Smooth muscle cell of the brain vasculature (primary cell): ENCODE measurements around the gene DUSP22.
"Not testable (repeated sequence)": the region's sequence is repeated elsewhere in the genome, so short reads cannot be mapped to it uniquely, and the experiment has no call there.

Source experiments
- DNase-seq: peaks from one replicate; pipeline ENCODE4 v3.0.0-alpha.2; 2012; ENCODE audit warnings: low read depth, low spot score

The DUSP22 gene

DNA sequence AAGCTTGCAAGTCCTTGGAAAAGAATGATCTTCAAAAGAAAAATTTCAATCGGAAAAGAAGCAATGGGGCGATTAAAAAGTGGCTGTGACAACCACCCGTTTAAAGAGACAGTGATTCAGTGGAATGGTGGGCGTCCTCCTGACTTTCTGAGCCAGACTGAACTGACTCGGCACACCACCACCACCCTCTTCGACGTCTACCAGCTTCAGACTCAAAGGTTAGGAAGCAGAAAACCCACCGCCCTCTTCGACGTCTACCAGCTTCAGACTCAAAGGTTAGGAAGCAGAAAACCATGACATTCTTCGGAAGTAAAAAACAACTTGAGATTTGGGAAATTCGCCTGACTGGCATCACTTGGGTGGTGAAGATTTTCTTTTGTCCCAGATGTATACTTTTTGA is 71.0 kb downstream of the DUSP22 start:
- DNase-seq = no peak

DNA sequence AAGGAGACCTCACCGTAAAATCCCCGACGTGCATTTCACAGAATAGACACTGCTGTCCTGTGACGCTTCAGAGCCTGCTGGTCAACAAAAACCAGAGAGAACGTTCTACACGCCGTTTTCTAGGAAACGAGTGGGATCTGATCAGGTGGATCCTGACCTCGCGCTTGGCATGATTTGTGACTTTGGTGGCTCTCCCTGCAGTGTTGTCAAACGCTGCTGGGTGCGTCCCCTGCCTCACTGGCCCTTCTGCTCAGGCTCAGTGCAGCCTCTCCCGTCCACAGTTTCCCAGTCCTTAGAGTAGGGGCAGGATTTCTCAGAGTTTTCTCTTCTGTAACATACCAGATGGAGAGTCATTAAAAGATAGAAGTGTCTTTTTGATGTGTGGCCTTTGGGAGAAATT is 71.6 kb downstream of the DUSP22 start:
- DNase-seq = no peak

DNA sequence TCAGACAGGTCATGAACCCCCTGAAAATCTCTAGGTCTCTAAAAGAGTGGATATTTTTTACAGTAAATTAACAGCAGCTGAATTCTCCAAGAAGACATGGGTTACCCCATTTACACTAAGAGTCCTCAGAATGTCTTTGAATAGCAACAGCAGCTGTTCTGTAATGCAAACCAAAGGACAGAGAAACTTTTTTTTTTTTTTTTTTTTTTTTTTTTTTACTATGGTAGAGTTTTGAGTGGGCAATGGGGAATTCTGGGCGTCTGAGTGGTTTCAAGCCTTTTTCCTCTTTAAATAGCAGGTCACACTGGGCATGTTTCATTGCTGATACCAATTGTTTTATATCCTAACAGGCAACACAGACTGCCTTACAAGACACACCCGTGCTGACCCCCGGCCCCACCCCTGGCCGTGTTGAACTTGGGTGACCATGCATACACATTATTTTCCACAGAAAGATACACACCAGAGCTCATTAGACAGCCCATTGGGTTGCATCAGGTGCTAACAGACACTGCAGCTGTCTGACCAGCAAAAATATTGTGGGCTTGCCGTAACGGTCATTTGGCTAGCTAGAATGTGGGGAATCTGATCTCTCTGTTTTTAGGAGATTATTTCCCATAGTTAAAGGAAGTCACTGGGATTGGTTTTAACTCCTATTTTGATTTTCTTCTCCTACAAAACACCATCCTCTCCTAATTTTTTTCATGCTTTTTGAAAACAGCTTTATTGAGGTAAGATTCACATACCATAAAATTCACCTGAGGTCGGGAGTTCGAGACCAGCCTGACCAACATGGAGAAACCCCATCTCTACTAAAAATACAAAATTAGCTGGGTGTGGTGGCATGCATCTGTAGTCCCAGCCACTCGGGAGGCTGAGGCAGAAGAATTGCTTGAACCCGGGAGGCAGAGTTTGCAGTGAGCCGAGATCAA is 72.6 kb downstream of the DUSP22 start:
- no peak for DNase-seq

DNA sequence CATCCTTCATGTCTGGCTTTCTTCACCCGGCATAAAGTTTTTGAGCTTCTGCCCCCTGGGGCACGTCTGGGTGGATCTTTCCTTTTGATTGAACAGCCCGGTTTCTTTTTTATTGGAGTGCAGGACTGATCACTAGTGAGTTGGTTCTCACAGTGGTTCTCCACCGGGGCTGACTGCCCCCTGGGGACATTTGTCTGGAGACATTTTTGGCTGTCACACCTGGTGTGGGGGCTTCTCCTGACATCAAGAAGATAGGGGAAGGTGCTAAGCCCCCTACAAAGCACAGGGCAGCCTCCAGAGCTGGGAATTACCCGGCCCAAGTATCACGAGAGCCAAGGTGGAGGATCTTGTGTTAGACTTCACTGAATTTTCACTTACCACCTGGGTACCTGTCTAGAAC is 73.5 kb downstream of the DUSP22 start:
- DNase-seq = no peak

DNA sequence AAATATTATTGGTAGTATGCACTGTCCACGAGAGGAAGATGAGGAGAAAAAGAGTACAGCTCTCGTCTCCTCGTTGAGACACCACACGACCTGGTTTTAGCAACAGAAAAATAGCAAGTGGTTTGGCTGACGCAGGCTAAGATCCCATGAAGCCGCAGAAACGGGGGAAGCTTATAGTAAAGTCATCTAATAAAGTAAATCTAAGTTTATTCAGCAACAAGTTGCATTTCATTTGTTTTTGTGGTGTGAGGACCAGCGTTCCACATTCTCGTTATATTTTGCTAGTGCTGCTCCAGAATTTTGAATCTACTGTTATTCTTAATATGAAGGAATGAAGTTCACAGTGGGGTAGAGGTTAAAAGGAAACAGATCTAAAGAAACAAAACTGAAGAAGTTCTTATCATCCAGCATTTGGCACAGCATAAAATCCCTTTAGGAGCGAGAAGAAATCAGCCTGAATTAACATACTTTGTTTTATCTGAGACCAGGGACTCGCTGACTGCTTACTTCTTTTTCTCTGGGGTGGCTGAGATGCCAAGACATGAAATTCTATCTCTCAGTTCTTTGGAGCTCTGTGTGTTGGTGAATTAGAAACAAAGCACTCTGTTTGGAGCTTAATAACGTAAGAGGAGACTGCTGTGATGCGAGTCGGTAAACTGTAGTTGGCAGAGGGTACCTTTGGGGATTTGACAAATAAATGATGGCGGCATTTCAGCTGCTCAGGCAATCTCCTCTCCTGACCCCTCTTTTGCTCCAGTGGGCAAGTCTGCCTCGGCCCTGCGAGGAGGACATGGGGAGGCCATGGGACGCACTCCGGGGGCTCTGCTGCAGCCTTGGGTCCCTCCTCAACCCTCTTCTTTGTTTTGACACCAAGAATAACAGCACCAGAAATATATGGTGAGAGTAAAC is 74.4 kb downstream of the DUSP22 start:
- DNase-seq = no peak

DNA sequence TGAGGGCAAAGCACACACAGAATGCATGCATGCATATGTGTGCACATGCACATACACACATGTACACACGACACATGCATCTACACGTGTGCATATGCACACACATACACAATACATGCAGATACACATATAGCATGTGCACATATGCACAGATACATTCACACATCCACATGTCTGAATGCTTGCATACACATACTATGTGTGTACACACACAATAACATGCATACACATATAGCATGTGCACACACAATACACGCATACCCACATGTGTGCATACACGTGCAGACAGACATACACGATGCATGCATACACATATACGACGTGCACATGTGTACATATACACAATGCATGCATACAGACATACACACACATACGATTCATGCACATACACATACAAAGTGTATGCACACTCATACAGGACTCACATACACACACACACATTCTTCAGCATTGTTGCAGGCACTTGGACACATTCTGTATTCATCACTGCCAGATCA is 75.1 kb downstream of the DUSP22 start:
- no peak for DNase-seq

DNA sequence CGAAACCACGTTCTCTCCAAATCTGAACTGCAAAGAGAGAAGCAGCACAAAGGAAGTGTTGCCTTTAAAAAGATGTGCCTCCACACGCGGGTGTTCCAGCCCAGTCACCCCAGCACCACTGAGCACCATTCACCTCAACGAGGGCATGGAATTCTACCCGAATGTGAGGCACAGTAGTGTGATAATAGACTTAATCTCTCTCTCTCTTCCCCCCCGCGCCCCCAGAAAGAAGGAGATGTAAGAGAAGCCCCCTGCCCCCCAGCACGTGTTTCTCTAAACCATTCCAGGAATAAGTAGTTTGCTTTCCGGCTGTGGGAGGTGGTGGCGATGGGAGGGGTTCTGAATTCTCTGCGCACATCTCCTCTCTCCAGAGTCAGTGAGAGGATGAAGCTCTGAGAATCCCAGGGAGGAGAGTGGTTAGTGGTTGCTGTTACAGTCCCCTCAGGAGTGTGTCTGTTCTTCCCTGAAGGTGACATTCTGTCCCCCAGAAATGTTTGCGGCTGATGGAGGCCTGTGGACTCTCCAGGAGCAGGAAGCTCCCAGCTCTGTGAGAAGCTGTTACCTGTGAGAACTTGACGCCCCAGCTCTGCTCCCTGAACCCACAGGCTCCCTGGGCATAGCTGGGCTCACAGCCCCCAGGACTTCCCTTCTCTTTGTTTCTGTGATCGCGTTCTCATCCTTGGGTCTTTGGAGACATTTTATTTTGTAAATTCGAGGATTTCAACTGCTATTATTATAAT is 75.8 kb downstream of the DUSP22 start:
- no peak for DNase-seq

DNA sequence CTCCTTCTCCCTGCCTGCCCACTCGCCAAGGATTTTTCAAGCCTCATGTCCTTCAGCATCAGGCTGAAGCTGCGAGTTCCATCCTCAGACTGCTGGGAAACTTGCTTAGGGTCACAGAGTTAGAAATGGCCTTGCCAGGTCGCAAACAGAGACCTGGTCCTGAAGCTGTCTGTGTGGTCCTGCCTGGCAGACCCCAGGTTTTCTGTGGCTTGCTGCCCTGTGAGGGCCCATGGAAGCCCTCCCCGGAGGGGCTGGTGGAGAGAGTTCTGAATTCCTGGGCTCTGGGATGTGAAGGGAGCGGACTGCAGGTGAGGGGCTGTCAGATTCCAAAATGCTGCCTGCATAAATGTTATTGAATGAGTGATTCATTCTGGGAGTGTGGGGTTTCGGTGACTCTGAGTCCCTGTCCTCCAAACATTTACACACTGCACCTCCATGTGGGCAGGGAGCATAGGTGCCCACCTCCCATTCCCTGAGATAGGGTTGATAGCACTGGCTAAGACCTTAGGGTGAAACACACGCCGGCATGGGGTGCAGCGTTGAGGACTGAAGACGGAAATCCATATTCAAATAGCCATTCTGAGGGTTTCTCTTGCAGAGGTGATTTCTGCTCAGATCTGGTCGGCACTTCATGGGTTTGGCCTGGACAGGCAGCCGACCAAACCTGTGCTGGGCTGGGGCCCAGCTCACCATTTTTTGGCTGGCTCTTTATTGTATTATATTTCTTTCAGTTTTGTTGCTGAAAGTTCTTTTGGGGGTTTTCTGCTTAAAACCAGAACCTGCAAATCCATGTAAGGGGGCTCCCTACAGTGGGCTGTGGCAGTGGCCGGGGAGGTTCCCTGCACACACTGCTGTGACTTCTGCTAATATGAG is 77.5 kb downstream of the DUSP22 start:
- DNase-seq = no peak

DNA sequence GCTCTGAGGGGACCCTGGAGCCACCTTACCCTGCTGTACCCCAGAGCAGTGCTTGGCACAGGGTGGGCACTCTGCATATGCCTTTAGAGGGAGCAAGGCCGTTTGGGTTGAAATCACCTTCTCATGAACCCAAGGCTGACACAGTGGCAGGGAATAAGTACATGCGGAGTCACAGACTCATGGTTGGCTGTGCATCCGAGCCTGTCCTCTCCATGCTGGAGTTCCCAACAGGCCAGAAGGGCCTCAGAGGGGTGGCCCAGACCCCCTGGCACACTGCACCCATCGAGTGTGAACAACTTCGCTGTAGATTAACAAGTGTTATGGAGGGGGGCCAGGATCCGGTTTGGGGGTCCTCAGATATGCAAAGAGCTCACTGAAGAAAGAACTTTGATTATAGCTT is 78.3 kb downstream of the DUSP22 start:
- DNase-seq = no peak

DNA sequence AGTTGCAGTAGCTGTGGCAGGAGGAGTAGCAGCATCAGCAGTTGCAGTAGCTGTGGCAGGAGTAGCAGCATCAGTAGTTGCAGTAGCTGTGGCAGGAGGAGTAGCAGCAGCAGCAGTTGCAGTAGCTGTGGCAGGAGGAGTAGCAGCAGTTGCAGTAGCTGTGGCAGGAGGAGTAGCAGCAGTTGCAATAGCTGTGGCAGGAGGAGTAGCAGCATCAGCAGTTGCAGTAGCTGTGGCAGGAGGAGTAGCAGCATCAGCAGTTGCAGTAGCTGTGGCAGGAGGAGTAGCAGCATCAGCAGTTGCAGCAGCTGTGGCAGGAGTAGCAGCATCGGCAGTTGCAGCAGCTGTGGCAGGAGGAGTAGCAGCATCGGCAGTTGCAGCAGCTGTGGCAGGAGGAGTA is 79.6 kb downstream of the DUSP22 start:
- not testable (repeated sequence) for DNase-seq

DNA sequence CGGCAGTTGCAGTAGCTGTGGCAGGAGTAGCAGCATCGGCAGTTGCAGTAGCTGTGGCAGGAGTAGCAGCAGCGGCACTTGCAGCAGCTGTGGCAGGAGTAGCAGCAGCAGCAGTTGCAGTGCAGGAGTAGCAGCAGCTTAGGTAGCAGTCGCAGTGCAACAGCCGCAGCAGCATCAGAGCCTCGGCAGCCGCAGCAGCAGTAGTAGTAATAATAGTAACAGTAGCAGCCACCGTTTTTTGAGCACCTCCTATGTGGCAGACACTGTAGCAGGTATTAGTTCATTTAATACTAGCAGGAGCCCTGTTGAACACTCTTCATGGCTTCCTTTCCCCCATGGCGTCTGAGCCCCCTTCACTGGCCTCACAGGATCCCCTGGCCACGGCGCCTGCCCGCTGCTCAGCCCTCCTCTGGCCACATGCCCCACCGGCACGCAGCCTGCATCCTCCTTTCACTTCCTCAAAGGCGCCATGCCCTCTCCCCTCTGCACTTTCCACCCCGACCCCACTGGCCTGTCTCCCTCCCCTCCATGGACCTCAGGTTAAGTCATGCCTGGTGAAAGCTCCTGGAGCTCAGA is 80.1 kb downstream of the DUSP22 start:
- no peak for DNase-seq

DNA sequence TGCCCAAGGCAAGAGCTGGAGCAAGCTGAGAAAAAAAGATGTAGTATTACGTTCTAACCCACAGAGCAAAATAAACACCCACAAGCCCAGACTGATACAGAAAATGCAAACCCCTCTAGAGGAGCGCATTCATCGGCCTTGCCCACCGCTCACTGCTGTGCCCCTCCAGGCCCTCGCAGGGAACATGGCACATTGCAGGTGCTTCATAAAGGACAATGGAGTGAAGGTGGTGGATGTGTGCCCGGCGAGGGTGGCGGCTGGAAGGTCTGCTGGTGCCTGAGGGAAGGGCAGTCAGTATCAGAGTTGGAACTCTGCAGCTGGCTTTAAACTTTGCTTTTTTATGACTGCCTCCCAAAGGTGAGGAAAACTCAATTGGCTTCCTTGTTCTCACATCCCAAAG is 80.7 kb downstream of the DUSP22 start:
- DNase-seq = no peak

DNA sequence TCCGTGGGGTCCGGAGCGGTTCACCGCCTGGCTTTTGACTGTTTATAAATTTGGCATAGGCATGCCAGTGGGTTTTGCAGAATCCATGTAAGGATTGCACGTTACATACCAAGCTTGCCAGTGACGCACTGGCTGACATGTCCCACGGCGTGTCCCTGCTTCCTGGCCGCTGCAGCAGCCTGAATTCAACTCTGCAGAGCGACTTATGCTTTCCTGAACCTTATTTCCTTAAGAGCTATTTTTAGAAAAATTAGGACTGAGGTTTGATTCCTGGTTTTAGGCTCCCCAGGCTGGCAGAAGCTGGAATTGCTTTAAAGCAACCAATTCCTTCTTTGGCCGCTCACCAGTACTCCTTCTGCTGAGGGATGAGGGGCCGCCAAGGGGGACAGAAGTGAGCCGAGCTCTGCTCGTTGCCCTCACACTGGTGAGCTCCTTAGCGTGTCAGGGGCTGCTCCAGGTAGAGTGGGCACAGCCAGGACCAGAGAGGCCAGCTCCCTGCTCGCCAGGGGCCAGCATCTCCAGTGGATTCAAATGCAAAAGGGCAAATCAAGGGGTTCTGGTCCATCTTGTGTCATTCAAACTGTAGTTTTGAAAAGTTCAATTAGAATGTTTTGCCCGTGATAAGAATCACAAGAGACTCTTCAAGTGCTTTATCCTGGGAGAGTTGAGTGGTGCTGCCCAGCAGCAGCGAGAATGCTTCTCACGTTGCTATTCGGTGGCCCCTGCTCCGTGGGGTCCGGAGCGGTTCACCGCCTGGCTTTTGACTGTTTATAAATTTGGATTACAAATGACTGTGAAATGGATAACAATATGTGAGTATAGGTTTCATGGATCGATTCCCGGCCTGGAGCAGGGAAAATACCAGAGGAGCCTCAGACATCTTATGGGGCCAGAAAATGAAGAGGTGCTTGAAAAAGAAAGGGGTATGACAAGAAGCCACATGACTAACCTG is 81.8 kb downstream of the DUSP22 start:
- no peak for DNase-seq

DNA sequence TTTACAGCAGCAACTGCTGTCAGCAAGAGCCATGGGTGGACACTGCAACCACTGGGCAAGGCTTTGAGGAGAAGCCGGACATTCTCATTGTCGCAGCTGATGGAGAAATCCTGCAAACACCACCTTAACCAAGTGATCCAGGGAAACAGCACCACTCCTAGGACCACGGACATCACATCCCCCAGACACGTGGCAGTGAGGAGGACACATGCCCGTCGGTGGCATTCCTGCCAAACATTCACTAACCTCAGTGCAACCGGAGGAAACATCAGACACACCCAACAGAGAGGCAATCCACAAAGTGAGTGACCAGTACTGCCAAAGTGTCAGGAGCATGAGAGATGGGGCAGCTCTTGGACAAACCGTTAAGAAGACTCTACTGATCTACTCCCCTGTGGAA is 82.7 kb downstream of the DUSP22 start:
- no peak for DNase-seq

DNA sequence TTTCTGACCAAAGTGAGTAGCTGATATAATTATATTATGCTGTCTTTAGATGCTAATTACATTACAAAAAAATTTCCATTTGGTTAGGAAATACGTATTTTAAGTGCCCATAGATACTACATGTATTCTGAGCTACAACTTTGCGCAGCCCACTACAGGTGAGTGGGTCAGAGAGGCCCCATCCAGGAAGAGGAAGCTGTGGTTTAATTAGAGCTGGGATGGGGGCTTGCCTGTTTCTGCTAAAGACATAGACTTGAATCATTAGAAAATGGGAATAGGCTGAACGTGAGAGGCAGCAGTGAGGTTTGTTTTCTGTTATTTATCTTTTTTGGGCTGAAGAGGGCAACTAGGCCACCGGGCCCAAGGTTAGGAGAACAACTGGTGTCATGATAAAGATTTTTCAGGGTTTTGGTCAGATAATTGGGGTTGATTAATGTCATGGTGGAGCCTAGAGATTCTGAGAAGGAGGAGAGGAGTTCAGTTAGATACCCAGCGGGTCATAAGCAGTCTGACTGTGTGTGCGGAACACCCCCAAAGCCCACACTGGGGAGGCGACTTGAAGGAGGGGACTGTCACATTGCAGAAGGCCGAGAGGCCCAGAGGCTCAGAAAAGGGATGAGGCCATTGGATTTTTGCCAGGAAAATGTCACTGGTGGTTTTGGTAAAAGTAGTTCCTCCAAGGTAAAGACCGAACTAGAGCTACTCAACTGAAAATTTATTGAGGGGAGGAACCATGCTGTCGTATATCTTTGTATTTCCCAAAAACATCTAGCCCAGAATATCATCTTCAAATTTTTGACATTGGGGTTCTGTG is 84.7 kb downstream of the DUSP22 start:
- no peak for DNase-seq

DNA sequence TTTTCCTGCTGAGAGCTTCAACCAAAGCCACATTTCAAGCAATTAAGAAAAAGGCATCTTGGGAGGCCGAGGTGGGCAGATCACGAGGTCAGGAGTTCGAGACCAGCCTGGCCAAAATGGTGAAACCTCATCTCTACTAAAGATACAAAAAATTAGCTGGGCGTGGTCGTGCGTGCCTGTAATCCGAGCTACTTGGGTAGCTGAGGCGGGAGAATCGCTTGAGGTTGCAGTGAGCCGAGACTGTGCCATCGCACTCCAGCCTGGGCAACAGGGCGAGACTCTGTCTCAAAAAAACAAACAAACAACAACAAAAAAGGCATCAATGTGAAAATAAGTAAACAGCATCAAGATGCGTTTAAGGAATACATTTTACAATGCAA is 85.3 kb downstream of the DUSP22 start:
- not testable (repeated sequence) for DNase-seq

DNA sequence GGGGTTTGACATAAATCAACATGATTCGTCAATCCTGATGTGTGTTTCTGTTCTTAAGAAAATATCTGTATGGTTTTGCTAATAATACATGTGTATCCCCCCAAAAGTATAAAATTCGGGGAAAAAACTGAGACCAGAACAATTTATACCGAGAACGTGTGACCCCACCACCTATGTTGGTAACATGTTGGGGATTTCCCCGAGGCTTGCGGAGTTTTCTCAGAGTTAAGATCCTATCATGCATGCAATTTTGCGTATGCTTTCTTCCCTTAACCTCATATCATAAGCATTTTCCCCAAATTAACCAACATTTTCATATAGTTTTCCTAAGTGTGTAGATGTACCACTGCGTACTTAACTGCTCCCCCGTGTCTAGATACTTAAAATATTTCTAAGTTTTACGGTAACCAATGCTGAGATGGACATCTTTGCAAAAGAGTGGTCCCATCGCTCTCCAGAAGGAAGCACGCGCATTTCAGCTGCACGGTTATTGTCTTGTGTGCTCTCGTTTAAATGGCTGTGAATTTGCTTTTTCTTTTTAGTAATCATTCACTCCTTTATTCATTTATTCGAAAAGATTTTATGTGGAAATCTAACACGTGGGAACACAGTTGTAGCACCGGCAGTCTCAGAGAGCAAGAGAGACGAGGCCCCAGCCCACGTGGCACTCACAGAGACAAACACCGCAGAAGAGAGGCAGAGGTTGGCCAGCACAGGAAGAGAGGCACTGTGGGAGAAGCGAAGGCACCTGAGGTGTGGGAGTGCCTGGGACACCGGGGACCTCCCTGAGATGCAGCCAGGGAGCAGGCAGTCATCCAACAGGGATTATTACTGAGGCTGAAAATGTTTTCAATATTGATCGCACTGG is 86.0 kb downstream of the DUSP22 start:
- no peak for DNase-seq
